ENCODE data around the gene ELAPOR2. TPM values are rescaled to one million over a fixed set of nuclear protein-coding genes. Genes with fewer than 3 reads are reported as not detected.

ELAPOR2 gene
- total and polyA plus RNA-seq, 9 of the 15 experiments (the other 6 are each of a cell fraction or from before 2014, with no cell fraction given) = 9.2 to 72.0 (median 35.0) TPM

DNA sequence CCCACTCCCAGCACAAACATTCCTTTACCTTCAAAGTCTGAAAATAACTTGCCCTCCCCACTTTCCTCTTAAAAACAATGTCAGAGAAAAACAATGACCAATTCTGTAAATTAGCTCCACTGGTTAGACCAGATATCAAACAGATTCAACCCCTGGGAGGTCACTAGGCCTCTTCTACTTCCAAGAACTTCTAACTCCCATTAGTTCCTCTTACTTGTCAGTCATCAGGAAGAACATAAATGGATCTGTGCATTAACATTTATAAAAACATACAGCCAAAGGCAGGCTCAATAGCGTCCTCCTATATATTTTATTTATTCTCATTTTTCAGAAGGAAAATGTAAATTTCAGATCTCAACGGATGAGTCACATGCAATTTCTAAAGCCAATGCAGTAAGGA, 2.2 kb downstream of the ELAPOR2 start (continued):
- TF ChIP-seq, protein P1, sequence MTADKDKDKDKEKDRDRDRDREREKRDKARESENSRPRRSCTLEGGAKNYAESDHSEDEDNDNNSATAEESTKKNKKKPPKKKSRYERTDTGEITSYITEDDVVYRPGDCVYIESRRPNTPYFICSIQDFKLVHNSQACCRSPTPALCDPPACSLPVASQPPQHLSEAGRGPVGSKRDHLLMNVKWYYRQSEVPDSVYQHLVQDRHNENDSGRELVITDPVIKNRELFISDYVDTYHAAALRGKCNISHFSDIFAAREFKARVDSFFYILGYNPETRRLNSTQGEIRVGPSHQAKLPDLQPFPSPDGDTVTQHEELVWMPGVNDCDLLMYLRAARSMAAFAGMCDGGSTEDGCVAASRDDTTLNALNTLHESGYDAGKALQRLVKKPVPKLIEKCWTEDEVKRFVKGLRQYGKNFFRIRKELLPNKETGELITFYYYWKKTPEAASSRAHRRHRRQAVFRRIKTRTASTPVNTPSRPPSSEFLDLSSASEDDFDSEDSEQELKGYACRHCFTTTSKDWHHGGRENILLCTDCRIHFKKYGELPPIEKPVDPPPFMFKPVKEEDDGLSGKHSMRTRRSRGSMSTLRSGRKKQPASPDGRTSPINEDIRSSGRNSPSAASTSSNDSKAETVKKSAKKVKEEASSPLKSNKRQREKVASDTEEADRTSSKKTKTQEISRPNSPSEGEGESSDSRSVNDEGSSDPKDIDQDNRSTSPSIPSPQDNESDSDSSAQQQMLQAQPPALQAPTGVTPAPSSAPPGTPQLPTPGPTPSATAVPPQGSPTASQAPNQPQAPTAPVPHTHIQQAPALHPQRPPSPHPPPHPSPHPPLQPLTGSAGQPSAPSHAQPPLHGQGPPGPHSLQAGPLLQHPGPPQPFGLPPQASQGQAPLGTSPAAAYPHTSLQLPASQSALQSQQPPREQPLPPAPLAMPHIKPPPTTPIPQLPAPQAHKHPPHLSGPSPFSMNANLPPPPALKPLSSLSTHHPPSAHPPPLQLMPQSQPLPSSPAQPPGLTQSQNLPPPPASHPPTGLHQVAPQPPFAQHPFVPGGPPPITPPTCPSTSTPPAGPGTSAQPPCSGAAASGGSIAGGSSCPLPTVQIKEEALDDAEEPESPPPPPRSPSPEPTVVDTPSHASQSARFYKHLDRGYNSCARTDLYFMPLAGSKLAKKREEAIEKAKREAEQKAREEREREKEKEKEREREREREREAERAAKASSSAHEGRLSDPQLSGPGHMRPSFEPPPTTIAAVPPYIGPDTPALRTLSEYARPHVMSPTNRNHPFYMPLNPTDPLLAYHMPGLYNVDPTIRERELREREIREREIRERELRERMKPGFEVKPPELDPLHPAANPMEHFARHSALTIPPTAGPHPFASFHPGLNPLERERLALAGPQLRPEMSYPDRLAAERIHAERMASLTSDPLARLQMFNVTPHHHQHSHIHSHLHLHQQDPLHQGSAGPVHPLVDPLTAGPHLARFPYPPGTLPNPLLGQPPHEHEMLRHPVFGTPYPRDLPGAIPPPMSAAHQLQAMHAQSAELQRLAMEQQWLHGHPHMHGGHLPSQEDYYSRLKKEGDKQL (CRISPR knock-in tag; IDR thresholded peaks at IDR 0.05; ENCODE audit: borderline replicate concordance) = no peak
- TF ChIP-seq SRSF1 (IDR thresholded peaks at IDR 0.05; ENCODE audit: low read depth, low read length) (no peak), JUND (IDR thresholded peaks at IDR 0.05; ENCODE audit: borderline replicate concordance, low read depth, low read length) (no peak; the same call in 1 of the 2 replicates), JUND (tag; IDR thresholded peaks at IDR 0.05; ENCODE audit: borderline replicate concordance, low read depth, low read length) (peak; percentile 41; the same call in 1 of the 3 replicates), SOX6 (IDR thresholded peaks at IDR 0.05) (peak; percentile 72; the same call in 1 of the 2 replicates), CREBBP (IDR thresholded peaks at IDR 0.05; ENCODE audit: low read depth, low read length) (no peak), ARHGAP35 (IDR thresholded peaks at IDR 0.05; ENCODE audit: partially characterized antibody) (no peak)
- TF ChIP-seq, protein P2, sequence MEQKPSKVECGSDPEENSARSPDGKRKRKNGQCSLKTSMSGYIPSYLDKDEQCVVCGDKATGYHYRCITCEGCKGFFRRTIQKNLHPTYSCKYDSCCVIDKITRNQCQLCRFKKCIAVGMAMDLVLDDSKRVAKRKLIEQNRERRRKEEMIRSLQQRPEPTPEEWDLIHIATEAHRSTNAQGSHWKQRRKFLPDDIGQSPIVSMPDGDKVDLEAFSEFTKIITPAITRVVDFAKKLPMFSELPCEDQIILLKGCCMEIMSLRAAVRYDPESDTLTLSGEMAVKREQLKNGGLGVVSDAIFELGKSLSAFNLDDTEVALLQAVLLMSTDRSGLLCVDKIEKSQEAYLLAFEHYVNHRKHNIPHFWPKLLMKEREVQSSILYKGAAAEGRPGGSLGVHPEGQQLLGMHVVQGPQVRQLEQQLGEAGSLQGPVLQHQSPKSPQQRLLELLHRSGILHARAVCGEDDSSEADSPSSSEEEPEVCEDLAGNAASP (IDR thresholded peaks at IDR 0.05) = no peak
- TF ChIP-seq, protein P3, sequence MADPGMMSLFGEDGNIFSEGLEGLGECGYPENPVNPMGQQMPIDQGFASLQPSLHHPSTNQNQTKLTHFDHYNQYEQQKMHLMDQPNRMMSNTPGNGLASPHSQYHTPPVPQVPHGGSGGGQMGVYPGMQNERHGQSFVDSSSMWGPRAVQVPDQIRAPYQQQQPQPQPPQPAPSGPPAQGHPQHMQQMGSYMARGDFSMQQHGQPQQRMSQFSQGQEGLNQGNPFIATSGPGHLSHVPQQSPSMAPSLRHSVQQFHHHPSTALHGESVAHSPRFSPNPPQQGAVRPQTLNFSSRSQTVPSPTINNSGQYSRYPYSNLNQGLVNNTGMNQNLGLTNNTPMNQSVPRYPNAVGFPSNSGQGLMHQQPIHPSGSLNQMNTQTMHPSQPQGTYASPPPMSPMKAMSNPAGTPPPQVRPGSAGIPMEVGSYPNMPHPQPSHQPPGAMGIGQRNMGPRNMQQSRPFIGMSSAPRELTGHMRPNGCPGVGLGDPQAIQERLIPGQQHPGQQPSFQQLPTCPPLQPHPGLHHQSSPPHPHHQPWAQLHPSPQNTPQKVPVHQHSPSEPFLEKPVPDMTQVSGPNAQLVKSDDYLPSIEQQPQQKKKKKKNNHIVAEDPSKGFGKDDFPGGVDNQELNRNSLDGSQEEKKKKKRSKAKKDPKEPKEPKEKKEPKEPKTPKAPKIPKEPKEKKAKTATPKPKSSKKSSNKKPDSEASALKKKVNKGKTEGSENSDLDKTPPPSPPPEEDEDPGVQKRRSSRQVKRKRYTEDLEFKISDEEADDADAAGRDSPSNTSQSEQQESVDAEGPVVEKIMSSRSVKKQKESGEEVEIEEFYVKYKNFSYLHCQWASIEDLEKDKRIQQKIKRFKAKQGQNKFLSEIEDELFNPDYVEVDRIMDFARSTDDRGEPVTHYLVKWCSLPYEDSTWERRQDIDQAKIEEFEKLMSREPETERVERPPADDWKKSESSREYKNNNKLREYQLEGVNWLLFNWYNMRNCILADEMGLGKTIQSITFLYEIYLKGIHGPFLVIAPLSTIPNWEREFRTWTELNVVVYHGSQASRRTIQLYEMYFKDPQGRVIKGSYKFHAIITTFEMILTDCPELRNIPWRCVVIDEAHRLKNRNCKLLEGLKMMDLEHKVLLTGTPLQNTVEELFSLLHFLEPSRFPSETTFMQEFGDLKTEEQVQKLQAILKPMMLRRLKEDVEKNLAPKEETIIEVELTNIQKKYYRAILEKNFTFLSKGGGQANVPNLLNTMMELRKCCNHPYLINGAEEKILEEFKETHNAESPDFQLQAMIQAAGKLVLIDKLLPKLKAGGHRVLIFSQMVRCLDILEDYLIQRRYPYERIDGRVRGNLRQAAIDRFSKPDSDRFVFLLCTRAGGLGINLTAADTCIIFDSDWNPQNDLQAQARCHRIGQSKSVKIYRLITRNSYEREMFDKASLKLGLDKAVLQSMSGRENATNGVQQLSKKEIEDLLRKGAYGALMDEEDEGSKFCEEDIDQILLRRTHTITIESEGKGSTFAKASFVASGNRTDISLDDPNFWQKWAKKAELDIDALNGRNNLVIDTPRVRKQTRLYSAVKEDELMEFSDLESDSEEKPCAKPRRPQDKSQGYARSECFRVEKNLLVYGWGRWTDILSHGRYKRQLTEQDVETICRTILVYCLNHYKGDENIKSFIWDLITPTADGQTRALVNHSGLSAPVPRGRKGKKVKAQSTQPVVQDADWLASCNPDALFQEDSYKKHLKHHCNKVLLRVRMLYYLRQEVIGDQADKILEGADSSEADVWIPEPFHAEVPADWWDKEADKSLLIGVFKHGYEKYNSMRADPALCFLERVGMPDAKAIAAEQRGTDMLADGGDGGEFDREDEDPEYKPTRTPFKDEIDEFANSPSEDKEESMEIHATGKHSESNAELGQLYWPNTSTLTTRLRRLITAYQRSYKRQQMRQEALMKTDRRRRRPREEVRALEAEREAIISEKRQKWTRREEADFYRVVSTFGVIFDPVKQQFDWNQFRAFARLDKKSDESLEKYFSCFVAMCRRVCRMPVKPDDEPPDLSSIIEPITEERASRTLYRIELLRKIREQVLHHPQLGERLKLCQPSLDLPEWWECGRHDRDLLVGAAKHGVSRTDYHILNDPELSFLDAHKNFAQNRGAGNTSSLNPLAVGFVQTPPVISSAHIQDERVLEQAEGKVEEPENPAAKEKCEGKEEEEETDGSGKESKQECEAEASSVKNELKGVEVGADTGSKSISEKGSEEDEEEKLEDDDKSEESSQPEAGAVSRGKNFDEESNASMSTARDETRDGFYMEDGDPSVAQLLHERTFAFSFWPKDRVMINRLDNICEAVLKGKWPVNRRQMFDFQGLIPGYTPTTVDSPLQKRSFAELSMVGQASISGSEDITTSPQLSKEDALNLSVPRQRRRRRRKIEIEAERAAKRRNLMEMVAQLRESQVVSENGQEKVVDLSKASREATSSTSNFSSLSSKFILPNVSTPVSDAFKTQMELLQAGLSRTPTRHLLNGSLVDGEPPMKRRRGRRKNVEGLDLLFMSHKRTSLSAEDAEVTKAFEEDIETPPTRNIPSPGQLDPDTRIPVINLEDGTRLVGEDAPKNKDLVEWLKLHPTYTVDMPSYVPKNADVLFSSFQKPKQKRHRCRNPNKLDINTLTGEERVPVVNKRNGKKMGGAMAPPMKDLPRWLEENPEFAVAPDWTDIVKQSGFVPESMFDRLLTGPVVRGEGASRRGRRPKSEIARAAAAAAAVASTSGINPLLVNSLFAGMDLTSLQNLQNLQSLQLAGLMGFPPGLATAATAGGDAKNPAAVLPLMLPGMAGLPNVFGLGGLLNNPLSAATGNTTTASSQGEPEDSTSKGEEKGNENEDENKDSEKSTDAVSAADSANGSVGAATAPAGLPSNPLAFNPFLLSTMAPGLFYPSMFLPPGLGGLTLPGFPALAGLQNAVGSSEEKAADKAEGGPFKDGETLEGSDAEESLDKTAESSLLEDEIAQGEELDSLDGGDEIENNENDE (IDR thresholded peaks at IDR 0.05; ENCODE audit: low read depth, low read length) = no peak

Data from K562 (cell line).